Epithelial cell of esophagus (primary cell): Measurements from ENCODE around the gene UST.

Experiments
- DNase-seq: peaks from one replicate; pipeline ENCODE4 v3.0.0; 2010; ENCODE audit warnings: low read depth
- H3K4me3 ChIP-seq: 2 replicates; pipeline ENCODE4 v1.5.1; 2011; ENCODE audit warnings: mild to moderate bottlenecking, low read length, control low read depth
- CTCF ChIP-seq: IDR thresholded peaks from 2 replicates; pipeline ENCODE4 v1.5.1; 2011; ENCODE audit warnings: low read depth, mild to moderate bottlenecking, low read length, control low read depth, inconsistent platforms; ENCODE audit not compliant: insufficient read depth; ENCODE audit errors: missing control alignments

Gene UST

GRCh38 chr6:148803979-148804378 lies 57.1 kb downstream of the UST start:
- TF ChIP-seq CTCF: no peak
- peak; percentile 36 for DNase-seq
- no peak overlapping the region for H3K4me3 ChIP-seq

- TF ChIP-seq CTCF: no peak
- no peak overlapping the region for H3K4me3 ChIP-seq
- no peak for DNase-seq
Measured at GRCh38 chr6:148805777-148806176, 58.9 kb downstream of the UST start.

GRCh38 chr6:148807784-148808183 lies 61.0 kb downstream of the UST start:
- no peak overlapping the region for H3K4me3 ChIP-seq
- DNase-seq: no peak
- no peak for TF ChIP-seq CTCF

- no peak for DNase-seq
- TF ChIP-seq CTCF: no peak
- no peak overlapping the region for H3K4me3 ChIP-seq
Measured at GRCh38 chr6:148808786-148809304, 62.0 kb downstream of the UST start.

- H3K4me3 ChIP-seq: no peak overlapping the region
- no peak for DNase-seq
- no peak for TF ChIP-seq CTCF
Measured at GRCh38 chr6:148811459-148811858, 64.6 kb downstream of the UST start.

- no peak for TF ChIP-seq CTCF
- H3K4me3 ChIP-seq: no peak overlapping the region
- no peak for DNase-seq
Measured at GRCh38 chr6:148814082-148814790, 67.4 kb downstream of the UST start.

- DNase-seq: no peak
- H3K4me3 ChIP-seq: no peak overlapping the region
- no peak for TF ChIP-seq CTCF
Measured at GRCh38 chr6:148814869-148815268, 68.0 kb downstream of the UST start.
